ENCODE measurements around the gene TRIM41. TPM values are rescaled to one million over a fixed set of nuclear protein-coding genes. Genes with fewer than 3 reads are reported as not detected.

Gene TRIM41
- total and polyA plus RNA-seq, 2 of the 13 experiments (the other 11 are each of a cell fraction or from before 2014, with no cell fraction given), result 10.2 to 16.7 TPM

DNA sequence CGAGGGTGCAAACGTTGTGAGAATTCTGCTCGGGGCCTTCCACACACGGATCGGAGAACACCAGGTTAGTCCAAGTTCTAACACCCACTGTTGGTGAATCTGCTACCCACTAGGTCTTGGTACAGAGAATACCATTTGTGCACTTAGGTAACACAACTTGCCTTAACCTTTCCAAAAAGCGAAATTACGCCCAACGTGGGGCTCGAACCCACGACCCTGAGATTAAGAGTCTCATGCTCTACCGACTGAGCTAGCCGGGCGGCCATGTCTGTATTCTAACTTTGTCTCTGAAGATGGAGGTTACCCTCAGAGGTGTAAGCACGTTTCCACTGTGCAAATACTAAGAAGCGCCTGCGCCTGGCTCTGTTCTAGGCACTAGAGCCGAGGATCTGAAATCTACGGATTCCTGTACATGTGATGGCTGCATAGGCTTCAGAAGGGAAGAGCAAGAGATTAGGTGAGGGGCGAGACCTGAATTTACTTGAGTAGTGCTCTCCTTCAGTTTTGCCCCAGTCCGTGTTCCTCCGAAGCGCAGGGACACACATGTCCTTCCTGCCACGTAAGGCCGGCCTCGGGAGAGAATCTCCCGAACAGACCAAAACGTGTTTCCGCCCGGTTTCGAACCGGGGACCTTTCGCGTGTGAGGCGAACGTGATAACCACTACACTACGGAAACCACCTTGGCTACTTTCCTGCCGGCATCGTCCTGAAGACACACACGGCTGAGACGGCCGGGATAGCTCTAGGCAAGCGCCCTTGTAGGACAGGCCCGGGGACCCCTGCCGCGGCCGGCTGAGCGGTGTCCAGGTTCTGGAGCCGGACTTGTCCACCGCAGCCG is 1.1 kb upstream of the TRIM41 start (continued):
- TF ChIP-seq HNRNPH1 (optimal IDR thresholded peaks at IDR 0.05; ENCODE audit: low read depth, low read length) (no peak), NBN (conservative IDR thresholded peaks at IDR 0.05) (no peak), SOX5 (CRISPR knock-in tag; IDR thresholded peaks at IDR 0.05; ENCODE audit: borderline replicate concordance) (no peak; the same call in none of the 2 replicates), HNF4G (IDR thresholded peaks at IDR 0.05; ENCODE audit: borderline replicate concordance, low read depth, low read length) (no peak; the same call in 1 of the 2 replicates), HNF4G (CRISPR knock-in tag; IDR thresholded peaks at IDR 0.05; ENCODE audit: borderline replicate concordance, low read depth) (peak; percentile 64), KLF9 (CRISPR knock-in tag; IDR thresholded peaks at IDR 0.05; ENCODE audit: low read depth) (no peak), SIN3A (IDR thresholded peaks at IDR 0.05; ENCODE audit: borderline replicate concordance, low read depth, low read length) (peak; percentile 62; the same call in 1 of the 2 replicates), SMAD9 (CRISPR knock-in tag; IDR thresholded peaks at IDR 0.05) (peak; percentile 77; the same call in 1 of the 2 replicates), ZBTB1 (CRISPR knock-in tag; IDR thresholded peaks at IDR 0.05; ENCODE audit: borderline replicate concordance) (no peak), KLF16 (CRISPR knock-in tag; IDR thresholded peaks at IDR 0.05) (0 out of 4 replicates have a peak, but pooled peaks of 1 of the 2 experiments have one; percentile 86), HOXD1 (CRISPR knock-in tag; IDR thresholded peaks at IDR 0.05) (no peak; the same call in 1 of the 2 replicates)
- TF ChIP-seq, protein P1, sequence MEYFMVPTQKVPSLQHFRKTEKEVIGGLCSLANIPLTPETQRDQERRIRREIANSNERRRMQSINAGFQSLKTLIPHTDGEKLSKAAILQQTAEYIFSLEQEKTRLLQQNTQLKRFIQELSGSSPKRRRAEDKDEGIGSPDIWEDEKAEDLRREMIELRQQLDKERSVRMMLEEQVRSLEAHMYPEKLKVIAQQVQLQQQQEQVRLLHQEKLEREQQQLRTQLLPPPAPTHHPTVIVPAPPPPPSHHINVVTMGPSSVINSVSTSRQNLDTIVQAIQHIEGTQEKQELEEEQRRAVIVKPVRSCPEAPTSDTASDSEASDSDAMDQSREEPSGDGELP (IDR thresholded peaks at IDR 0.05; ENCODE audit: borderline replicate concordance, low read depth), result peak; percentile 33; the same call in 1 of the 2 replicates
- TF ChIP-seq, protein P2, sequence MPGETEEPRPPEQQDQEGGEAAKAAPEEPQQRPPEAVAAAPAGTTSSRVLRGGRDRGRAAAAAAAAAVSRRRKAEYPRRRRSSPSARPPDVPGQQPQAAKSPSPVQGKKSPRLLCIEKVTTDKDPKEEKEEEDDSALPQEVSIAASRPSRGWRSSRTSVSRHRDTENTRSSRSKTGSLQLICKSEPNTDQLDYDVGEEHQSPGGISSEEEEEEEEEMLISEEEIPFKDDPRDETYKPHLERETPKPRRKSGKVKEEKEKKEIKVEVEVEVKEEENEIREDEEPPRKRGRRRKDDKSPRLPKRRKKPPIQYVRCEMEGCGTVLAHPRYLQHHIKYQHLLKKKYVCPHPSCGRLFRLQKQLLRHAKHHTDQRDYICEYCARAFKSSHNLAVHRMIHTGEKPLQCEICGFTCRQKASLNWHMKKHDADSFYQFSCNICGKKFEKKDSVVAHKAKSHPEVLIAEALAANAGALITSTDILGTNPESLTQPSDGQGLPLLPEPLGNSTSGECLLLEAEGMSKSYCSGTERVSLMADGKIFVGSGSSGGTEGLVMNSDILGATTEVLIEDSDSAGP (CRISPR knock-in tag; IDR thresholded peaks at IDR 0.05; ENCODE audit: borderline replicate concordance), result peak; percentile 66
- TF ChIP-seq, protein P3, sequence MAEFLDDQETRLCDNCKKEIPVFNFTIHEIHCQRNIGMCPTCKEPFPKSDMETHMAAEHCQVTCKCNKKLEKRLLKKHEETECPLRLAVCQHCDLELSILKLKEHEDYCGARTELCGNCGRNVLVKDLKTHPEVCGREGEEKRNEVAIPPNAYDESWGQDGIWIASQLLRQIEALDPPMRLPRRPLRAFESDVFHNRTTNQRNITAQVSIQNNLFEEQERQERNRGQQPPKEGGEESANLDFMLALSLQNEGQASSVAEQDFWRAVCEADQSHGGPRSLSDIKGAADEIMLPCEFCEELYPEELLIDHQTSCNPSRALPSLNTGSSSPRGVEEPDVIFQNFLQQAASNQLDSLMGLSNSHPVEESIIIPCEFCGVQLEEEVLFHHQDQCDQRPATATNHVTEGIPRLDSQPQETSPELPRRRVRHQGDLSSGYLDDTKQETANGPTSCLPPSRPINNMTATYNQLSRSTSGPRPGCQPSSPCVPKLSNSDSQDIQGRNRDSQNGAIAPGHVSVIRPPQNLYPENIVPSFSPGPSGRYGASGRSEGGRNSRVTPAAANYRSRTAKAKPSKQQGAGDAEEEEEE (CRISPR knock-in tag; IDR thresholded peaks at IDR 0.05; ENCODE audit: borderline replicate concordance), result no peak
- TF ChIP-seq, protein P4, sequence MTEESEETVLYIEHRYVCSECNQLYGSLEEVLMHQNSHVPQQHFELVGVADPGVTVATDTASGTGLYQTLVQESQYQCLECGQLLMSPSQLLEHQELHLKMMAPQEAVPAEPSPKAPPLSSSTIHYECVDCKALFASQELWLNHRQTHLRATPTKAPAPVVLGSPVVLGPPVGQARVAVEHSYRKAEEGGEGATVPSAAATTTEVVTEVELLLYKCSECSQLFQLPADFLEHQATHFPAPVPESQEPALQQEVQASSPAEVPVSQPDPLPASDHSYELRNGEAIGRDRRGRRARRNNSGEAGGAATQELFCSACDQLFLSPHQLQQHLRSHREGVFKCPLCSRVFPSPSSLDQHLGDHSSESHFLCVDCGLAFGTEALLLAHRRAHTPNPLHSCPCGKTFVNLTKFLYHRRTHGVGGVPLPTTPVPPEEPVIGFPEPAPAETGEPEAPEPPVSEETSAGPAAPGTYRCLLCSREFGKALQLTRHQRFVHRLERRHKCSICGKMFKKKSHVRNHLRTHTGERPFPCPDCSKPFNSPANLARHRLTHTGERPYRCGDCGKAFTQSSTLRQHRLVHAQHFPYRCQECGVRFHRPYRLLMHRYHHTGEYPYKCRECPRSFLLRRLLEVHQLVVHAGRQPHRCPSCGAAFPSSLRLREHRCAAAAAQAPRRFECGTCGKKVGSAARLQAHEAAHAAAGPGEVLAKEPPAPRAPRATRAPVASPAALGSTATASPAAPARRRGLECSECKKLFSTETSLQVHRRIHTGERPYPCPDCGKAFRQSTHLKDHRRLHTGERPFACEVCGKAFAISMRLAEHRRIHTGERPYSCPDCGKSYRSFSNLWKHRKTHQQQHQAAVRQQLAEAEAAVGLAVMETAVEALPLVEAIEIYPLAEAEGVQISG (CRISPR knock-in tag; IDR thresholded peaks at IDR 0.05), result peak; percentile 95
